Natural killer cell (primary cell): ENCODE measurements around the gene ADGRF3. TPM values are rescaled to one million over a fixed set of nuclear protein-coding genes. Genes with fewer than 3 reads are reported as not detected.

Source experiments
- ATAC-seq, 3 donors: fragments of 150-1000 bp in 2 of 3; fragments of 200-7000 bp in 1 of 3; cut with Tn5 transposase; 1 replicate in 1 of 3; 2 replicates in 2 of 3; pipeline ENCODE4 v1.10.0; 2021; ENCODE audit warnings: mild to moderate bottlenecking in 2 of 3, moderate library complexity in 2 of 3
- DNase-seq, 2 donors: peaks; one replicate each; pipeline versions ENCODE4 v3.0.0 to v3.0.0-alpha.2; 2013 to 2021; ENCODE audit warnings: mixed read lengths in 1 of 2
- H3K27ac ChIP-seq: one replicate; pipeline ENCODE4 v1.5.1; 2013; ENCODE audit warnings: mild to moderate bottlenecking, low read length
- H3K27me3 ChIP-seq: one replicate; pipeline ENCODE4 v1.6.1; 2013; ENCODE audit warnings: low read length; ENCODE audit not compliant: control insufficient read depth, insufficient read depth
- H3K36me3 ChIP-seq: one replicate; pipeline ENCODE4 v1.6.1; 2013; ENCODE audit warnings: low read length; ENCODE audit not compliant: control insufficient read depth, insufficient read depth
- H3K4me1 ChIP-seq: one replicate; pipeline ENCODE4 v1.6.1; 2013; ENCODE audit warnings: low read length; ENCODE audit not compliant: control insufficient read depth, insufficient read depth
- H3K4me3 ChIP-seq: one replicate; pipeline ENCODE4 v1.5.1; 2013; ENCODE audit warnings: low read length
- H3K9me3 ChIP-seq: one replicate; pipeline ENCODE4 v1.6.1; 2013; ENCODE audit warnings: low read length; ENCODE audit not compliant: control insufficient read depth, insufficient read depth
- H3K27ac Mint-ChIP-seq, 2 donors: one replicate each; pipeline ENCODE4 v1.8.0; 2022; ENCODE audit warnings: mild to moderate bottlenecking in 2 of 2, mixed read lengths in 2 of 2, moderate library complexity in 1 of 2
- H3K27me3 Mint-ChIP-seq, 2 donors: one replicate each; pipeline ENCODE4 v1.8.0; 2022; ENCODE audit warnings: low read depth in 2 of 2, mixed read lengths in 2 of 2
- H3K36me3 Mint-ChIP-seq: one replicate; pipeline ENCODE4 v1.8.0; 2022; ENCODE audit warnings: mixed read lengths
- H3K4me1 Mint-ChIP-seq, 2 donors: one replicate each; pipeline ENCODE4 v1.8.0; 2022; ENCODE audit warnings: mixed read lengths in 2 of 2
- H3K4me3 Mint-ChIP-seq: one replicate; pipeline ENCODE4 v1.8.0; 2022; ENCODE audit warnings: mild to moderate bottlenecking, moderate library complexity, mixed read lengths
- H3K9me3 Mint-ChIP-seq, 2 donors: one replicate each; pipeline ENCODE4 v1.8.0; 2022; ENCODE audit warnings: mixed read lengths in 2 of 2
- CTCF ChIP-seq: fragments of 200-600 bp; IDR thresholded peaks from one replicate; pipeline ENCODE4 v1.8.0; 2022; ENCODE audit warnings: antibody characterized with exemption
- WGBS: methylation state at CpG from one replicate; pipeline ENCODE4 v1.1.7; 2013; ENCODE audit warnings: missing lambda C conversion rate; ENCODE audit not compliant: insufficient coverage; 5-methylcytosine and 5-hydroxymethylcytosine counted together
- intact Hi-C: fragments of 100-400 bp; cut with micrococcal nuclease; formaldehyde crosslinking; loops from one replicate; pipeline ENCODE4 v1.14.2; 2022
- total RNA-seq, 4 donors: library from RNA; stranded (reverse); fragments of 120-200 nt in 1 of 4; gene quantifications; one replicate each; pipeline versions ENCODE4 v1.2.3 to v1.2.4, GENCODE V29; 2013 to 2022

Gene ADGRF3
- total RNA-seq, 3 donors from 2014 or later (not counting 1 experiment from before 2014, with no cell fraction given) = 0.97 to 2.1 (median 2.1) TPM

- WGBS = 88% methylated on average over 6 of the region's 6 CpGs
- TF ChIP-seq CTCF = no peak
- H3K36me3 Mint-ChIP-seq = no peaks in the 10 kb centered on the region
- no peaks in the 10 kb centered on the region for H3K36me3 ChIP-seq
- H3K4me3 Mint-ChIP-seq = no peak overlapping the region
- H3K4me1 Mint-ChIP-seq = no peaks in the 10 kb centered on the region
- no peak overlapping the region for H3K27ac ChIP-seq
- no peak overlapping the region for H3K4me3 ChIP-seq
- no peaks in the 10 kb centered on the region for H3K27me3 Mint-ChIP-seq
- DNase-seq = no peak
- ATAC-seq = no peak
- no peaks in the 10 kb centered on the region for H3K9me3 Mint-ChIP-seq
- no peaks in the 10 kb centered on the region for H3K27me3 ChIP-seq
- intact Hi-C loops = no loop called here
- no peaks in the 10 kb centered on the region for H3K4me1 ChIP-seq
- no peaks in the 10 kb centered on the region for H3K9me3 ChIP-seq
- H3K27ac Mint-ChIP-seq = no peak overlapping the region
Observed at GRCh38 chr2:26318950-26319349, 27.6 kb downstream of the ADGRF3 start.

- Mint-ChIP-seq H3K9me3 (no peaks in the 10 kb centered on the region), H3K4me1 (no peaks in the 10 kb centered on the region), H3K36me3 (no peaks in the 10 kb centered on the region), H3K4me3 (no peak overlapping the region), H3K27me3 (no peaks in the 10 kb centered on the region), H3K27ac (no peak overlapping the region)
- Histone ChIP-seq H3K4me1 (no peaks in the 10 kb centered on the region), H3K27ac (no peak overlapping the region), H3K4me3 (no peak overlapping the region), H3K9me3 (no peaks in the 10 kb centered on the region), H3K27me3 (no peaks in the 10 kb centered on the region), H3K36me3 (no peaks in the 10 kb centered on the region)
- DNase-seq (no peak), ATAC-seq (no peak)
- no peak for TF ChIP-seq CTCF
- 84% methylated on average over 7 of the region's 8 CpGs for WGBS
- intact Hi-C loops = no loop called here
Observed at GRCh38 chr2:26317377-26318105, 29.0 kb downstream of the ADGRF3 start.

GRCh38 chr2:26316845-26317244, 29.7 kb downstream of the ADGRF3 start:
- intact Hi-C loops = no loop called here
- H3K4me3 ChIP-seq = no peak overlapping the region
- 87% methylated on average over 6 of the region's 6 CpGs for whole genome bisulfite sequencing
- H3K27ac Mint-ChIP-seq = no peak overlapping the region
- no peaks in the 10 kb centered on the region for H3K4me1 Mint-ChIP-seq
- H3K27me3 ChIP-seq = no peaks in the 10 kb centered on the region
- no peak for DNase-seq
- H3K36me3 Mint-ChIP-seq = no peaks in the 10 kb centered on the region
- no peak overlapping the region for H3K4me3 Mint-ChIP-seq
- ATAC-seq = no peak
- no peak for TF ChIP-seq CTCF
- H3K9me3 ChIP-seq = no peaks in the 10 kb centered on the region
- no peaks in the 10 kb centered on the region for H3K4me1 ChIP-seq
- H3K27me3 Mint-ChIP-seq = no peaks in the 10 kb centered on the region
- H3K36me3 ChIP-seq = no peaks in the 10 kb centered on the region
- H3K27ac ChIP-seq = no peak overlapping the region
- no peaks in the 10 kb centered on the region for H3K9me3 Mint-ChIP-seq

GRCh38 chr2:26316041-26316440, 30.5 kb downstream of the ADGRF3 start:
- Histone ChIP-seq H3K27ac (no peak overlapping the region), H3K4me1 (no peaks in the 10 kb centered on the region), H3K4me3 (no peak overlapping the region), H3K9me3 (no peaks in the 10 kb centered on the region), H3K36me3 (no peaks in the 10 kb centered on the region), H3K27me3 (no peaks in the 10 kb centered on the region)
- Mint-ChIP-seq H3K4me3 (no peak overlapping the region), H3K27ac (no peak overlapping the region), H3K27me3 (no peaks in the 10 kb centered on the region), H3K9me3 (no peaks in the 10 kb centered on the region), H3K4me1 (no peaks in the 10 kb centered on the region), H3K36me3 (no peaks in the 10 kb centered on the region)
- 69% methylated on average over 2 of the region's 2 CpGs for WGBS
- intact Hi-C loops = no loop called here
- ATAC-seq (no peak), DNase-seq (no peak)
- no peak for TF ChIP-seq CTCF
